GM04504 (cell line): ENCODE measurements around the gene ARHGAP10.

Experiments
- DNase-seq: peaks from one replicate; pipeline ENCODE4 v3.0.0-alpha.2; 2012; ENCODE audit warnings: low read depth

ARHGAP10 gene

DNA sequence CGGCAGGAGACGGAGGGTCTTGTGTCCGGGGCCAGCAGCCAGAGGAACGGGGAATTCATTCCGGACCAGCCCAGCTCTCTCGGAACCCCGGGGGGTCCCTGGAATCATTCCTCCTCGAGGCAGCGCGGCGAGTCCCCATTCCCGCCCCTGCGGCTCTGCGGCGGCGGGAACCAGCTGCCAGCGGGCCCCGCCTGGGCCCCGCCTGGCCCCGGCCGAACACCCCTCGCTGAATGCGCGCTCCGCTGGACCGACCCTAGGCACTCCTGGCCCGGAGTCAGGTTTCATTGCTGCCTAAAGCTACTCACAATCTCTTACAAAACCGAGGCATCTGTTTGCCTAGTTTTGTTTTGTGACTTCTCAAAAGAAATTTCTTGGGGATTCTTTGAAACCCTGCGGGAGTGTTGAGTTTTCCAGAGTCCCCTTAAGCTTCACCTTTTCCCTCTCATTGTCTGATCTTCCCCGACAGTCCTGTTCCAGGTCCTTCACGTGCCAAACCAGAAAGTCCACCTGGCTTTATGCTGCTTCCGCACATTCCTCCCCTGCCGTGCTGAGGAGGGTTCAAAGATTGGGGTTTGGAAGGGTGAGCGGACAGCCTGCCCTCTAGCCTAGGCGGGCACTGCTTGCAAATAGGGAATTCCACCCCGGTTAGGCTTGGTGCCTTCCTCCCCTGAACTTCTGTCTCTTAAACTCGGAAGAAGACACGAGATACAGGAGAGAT is 789 bp downstream of the ARHGAP10 start:
- no peak for DNase-seq

DNA sequence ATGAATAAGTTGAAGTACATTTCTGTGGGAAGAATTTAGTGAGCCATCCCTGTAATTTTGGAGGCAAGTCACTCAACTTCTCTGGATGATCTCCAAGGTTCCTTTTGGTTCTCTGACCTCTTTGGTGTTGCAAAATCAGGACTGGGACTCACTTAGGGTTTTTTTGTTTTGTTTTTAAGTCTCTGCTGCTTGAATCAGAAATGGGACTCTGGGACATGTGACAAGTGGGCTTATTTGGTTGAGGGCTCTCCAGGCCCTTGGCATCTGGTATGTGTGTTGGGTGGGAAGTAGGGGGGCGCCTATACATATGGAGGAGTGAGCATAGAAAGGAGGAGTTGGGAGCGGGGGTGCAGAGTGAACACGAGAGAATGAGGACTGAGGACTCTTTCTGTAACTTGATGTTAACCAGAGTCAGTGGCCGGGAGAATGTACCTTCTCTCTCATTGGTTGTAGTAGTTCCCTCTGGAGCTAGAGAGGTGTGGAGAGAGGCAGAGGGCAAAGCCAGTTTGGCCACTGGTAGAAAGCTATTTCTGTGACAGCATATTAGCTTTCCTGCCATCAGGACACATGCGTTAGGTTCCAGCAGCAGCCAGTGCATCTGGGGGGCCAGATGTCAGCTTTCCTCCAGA is 1.9 kb downstream of the ARHGAP10 start:
- no peak for DNase-seq

DNA sequence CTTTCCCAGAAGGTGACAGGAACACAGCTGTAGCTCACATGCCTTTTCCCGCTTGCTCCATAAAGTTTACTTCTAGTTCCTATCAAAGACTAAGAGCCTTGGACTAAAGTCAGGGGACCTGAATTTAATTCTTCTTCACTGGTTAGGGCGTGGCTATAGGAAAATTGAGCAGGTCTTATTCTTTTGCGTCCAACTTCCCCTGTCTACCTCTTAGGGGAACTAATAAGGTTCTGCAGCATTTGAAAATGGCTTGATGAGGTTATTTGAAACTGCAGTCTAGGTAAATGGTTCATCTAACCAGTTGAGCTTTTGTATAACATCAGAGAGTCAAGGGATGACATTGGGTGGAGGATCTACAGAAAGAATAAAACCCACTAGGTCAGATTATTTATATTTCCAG is 2.6 kb downstream of the ARHGAP10 start:
- DNase-seq: no peak

DNA sequence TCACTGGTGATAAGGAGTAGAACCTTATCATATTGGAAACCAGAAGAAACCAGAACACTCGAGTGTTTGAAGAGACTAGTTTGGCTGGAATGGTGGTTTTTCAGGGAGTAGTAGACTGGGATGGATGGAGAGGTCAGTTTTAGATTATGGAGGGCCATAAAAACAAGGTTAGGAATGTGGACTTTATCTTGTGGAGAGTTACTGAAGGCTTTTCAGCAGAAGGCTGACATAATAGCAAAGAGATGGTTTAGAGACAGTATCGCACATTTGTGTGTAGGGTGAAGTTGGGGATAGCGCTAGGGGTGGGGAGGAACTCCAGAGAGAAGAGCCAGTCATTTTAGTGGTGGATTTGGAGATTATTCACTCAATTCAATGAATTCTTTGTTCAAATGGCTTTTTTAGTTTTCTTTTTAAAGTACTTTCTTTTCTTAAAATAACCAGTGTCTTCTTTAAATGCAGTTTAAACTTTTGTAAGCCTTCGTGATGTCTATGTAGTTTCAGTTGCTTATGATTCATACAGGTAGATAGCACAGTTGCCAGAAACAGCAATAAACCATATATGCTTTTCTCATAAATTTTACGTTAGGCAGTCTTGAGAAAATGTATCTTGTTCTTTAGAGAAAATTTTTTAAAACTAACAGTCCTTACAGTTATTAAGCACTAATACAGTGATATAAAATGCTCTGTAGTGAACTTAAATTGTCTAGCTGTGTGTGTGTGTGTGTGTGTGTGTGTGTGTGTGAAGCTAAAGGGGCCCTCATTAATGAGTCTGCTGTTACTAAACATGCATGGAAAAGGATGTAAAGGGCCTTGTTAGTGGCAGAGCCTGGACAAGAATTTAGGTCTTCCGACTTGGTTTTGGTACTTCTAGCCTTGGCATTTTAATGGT is 3.8 kb downstream of the ARHGAP10 start:
- DNase-seq: no peak

DNA sequence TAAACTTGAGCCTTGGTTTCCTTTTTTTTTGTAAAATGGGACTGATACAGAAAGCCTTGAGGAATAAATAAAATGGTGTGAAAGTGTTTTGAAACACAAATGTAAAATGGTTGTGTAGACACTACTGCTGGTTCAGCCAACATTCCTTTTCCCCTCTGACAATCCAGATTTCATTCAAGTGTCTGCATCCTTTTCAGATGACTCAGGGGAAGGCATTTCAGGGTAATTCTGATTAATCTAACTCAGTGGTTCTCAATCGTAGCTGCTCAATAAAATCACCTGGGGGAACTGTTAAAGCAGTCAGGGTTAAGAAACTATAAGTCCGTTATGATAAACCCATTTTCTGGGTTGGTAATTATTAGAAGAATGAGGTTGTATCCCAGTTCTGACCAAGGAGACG is 4.6 kb downstream of the ARHGAP10 start:
- DNase-seq: no peak

DNA sequence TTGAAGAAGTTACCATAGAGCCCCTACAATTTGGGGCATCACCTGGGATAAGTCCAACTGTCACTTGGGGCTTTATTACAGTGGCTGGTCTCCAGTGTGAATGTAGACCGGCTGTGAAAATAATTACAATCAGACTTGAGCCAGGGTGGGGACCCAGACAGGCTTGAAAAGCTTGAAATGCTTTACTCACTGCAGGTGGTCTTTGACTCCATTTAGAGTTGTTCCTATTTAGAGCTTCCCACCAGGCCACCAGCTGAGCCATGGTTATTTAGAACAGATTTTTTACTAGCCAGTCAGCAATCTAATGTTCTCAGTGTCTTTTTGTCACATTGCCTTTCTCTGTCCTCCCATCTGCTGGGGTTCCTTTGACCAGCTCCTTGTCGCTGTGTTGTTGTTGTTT is 5.7 kb downstream of the ARHGAP10 start:
- no peak for DNase-seq

DNA sequence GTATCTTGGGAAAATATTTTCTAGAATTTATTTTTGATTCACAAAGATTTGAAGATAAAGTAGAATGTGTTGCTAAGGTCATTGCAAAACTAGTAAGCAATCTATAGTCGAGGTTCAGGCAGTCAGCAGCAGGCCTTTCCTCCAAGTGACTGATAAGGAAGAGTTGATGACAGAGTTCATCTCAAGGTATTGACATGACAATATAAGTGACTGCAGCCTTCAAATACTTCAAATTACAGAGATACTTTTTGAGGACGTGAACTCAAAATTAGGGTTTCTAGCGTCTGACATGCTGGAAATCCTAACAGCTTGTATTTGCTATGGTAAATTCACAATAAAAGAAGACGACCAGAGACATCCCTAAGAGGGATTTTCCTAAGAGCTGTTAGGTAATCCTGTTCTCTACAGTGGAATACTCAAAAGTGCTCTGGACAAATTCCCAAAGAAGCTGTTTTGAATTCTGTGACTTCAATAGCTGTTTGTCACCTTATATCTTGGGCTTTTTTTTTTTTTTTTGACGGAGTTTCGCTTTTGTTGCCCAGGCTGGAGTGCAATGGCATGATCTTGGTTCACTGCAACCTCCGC is 7.4 kb downstream of the ARHGAP10 start:
- no peak for DNase-seq

DNA sequence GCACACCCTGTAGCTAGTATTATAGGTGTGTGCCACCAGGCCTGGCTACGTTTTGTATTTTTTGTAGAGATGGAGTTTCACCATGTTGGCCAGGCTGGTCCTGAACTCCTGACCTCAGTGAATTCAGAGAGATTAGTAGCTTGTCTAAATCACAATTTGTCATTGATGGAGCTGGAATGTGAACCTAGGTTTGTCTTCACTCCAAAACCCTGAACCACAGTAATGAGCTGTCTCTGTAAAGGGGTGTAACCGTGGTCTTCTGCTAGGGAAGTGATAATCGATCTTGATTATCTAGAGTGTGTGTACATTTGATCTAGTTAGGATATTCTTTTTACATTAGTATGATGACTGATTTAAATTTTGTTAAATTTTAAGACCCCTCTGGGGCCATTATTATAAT is 8.3 kb downstream of the ARHGAP10 start:
- no peak for DNase-seq

DNA sequence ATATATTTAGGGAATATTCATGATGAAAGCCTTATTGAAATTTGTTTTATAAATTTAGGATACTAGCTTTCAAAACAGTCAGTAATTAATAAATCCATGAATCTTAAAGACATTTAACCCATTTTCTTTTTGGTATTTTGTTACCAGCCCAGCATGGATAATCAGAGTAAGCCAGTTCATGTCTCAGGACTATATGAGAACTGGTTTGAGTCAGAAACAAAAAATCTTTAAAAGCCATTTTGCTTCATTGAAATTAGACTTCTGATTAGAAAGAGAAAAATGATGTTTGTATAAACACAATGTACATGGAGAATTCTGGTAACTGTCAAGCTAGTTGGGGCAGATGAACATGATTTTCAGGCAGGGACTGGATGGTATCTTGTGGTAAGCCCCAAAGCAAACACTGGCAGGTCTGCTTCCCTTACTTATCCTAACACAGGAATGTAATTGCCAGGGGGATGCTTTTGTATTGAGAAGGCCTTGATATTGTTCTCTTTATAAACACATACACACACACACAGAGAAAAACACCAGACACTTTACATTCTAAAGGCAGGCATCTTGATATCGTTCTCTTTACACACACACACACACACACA is 9.4 kb downstream of the ARHGAP10 start:
- DNase-seq: no peak

DNA sequence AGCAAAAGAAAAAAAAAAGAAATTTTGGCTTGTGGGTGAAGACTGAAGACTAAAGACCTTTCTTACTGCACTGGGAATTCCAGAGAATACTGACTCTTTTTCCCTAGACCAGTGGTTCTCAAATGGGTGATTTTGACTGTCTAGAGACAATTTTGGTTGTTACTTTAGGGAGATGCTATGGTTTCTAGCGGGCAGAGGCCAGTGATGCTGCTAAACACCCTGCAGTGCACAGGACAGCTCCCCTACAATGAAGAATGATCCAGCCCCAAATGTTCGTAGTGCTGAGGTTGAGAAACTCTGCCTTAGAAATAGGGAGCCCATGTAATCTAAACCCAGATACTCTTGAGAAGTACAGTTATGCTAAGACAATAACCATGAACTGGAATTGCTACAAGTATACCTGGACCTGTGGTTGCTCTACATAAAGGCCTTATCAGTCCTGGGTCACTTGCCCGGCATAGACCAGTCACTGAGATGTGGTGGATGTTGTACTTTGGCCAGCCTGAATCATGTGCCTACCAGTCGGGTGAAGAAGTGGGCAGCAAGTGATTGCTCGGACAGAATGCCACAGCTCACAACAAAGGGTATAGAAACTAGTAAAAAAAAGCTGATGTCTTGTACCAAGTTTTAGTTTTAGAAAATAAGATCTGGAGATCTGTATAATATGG is 16.0 kb downstream of the ARHGAP10 start:
- DNase-seq: no peak

DNA sequence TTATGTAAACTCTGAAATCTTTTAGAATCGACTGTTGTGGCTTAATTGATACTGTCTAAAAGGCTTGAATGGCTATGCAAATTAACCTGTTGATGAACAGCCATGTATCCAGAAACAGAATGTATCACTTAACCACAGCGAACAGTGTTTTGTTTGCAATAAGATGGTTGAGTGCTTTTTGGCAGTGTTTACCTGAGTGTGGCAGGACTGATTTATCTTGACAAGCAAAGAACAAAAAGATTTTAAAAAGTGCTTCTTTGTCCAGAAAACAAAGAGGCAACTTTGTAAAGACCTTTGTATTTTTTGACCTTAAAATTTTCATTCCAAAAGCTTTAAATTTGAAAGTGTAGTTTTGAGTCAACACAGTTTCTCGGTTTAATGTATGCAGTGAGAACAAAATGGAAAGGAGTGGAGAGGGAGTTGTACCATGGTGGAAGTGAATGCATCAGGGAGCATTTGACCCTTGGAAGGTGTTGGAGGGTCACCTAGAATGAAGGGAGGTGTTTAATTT is 18.0 kb downstream of the ARHGAP10 start:
- DNase-seq: no peak

DNA sequence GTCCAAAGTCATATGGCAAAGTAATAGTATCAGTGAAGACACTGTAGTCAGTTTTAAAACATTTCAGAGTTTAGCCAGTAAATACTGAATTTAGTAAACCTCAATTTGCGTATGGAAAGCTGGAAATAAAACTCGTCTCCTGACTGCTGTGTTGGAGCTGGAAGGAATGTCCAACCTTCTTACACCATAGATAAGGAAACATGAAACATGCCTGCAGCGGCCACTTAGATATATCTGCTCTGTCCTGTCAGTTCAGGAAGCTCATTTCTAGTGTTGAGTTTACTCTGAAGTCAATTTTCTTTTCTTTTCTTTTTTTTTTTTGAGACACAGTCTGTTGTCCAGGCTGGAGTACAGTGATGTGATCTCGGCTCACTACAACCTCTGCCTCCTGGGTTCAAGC is 21.2 kb downstream of the ARHGAP10 start:
- no peak for DNase-seq

DNA sequence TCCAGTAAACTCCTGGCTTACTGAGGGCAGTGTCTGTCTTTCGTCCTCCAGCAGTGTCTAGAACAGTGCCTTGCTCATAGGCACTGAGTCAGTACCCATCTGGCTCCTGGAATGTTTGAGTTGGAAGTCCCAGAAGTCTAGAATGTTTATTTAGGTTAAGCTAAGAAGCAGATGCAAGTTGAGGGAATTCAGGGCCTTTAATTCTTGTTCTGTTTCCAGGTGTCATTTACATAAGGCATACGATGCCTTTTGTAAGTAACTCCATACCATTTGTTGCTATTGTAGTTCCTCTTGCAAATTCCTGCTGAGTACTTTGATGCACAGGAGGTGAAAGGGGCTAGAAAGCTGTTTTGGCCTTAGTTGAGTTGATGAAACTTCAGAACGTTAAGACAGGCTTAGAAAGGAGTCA is 22.2 kb downstream of the ARHGAP10 start:
- DNase-seq: no peak

DNA sequence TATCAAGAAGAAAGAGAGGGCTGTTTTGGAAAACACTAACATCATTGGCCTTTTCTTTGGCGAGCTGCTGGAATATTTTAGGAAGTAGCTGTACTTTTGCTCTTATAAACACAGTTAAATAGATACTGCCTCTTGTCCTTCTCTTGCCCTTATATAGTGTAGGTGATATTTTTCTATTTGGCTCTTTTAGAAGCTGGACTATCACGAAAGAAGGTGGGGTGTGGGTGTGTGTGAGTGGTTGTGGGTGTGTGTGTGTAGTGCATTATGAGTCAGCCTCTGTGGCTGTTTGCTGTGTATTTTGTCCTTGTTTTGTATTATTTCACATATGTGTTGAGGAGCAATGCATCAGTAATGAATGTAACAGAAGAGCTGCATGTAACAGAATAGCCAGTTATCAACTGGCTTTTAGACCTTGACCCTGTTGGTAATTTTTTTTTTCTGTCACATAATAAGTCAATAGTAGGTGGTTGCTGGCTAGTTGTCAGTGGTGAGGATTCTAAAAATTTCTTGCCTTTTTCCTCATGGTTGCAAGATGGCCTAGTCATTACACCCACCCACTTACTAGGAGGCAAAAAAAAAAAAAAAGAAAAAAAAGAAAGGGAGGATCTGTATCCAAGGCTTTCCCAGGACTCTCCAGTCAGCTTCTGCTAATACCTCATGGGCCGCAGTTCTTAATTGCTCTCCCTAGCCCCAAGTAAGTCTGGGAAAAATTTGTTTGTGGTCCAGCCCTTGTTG is 23.8 kb downstream of the ARHGAP10 start:
- no peak for DNase-seq

DNA sequence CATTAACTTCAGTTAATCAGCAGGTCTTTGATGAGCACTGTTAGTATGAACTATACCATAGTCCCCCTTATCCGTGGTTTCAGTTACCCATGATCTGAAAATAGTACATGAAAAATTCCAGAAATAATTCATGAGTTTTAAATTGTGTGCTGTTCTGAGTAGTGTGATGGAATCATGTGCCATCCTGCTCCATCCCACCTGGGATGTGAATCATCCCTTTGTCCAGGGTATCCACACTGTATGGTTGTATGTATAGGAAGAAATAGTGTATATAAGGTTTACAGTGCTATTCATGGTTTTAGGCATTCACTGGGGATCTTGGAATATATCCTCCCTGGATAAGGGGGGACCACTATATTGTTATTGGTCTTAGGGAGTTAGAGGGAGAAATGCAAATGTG is 24.5 kb downstream of the ARHGAP10 start:
- no peak for DNase-seq

DNA sequence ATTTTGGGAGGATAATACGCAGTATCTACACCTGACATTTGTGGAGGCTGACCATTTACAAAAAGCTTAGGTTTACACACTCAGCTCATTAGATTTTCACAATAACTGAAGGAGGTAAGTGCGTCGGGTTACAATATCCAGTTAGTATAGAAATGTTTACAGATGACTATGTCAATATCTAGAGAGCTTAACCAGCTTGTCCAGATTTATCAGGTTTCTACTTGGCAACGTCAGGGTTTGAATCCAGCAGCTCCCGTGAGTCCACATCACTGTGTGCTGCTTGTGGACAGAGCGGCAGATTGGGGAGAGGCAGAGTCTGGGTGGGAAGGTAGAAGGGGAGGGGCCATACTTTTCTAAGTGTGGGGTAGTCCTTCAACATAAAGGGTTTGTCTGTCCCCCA is 28.3 kb downstream of the ARHGAP10 start:
- DNase-seq: no peak

DNA sequence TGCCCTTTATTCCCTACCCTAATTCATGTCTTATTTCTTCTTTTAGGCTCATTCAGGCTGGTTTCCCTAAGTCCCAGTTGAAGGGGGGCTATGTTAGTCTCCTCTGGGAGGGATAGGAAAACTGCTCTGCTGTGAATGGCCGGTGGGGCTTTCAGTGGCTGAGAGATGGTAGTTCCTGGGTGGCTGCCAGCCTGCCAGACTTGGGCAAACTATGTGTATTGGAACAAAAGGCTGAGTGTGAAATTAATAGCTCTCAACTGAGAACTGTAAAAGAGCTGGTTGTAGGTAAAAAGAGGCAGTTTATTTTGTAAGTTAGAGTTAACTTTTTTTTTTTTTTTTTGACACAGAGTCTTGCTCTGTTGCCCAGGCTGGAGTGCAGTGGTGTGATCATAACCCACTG is 28.8 kb downstream of the ARHGAP10 start:
- DNase-seq: no peak

DNA sequence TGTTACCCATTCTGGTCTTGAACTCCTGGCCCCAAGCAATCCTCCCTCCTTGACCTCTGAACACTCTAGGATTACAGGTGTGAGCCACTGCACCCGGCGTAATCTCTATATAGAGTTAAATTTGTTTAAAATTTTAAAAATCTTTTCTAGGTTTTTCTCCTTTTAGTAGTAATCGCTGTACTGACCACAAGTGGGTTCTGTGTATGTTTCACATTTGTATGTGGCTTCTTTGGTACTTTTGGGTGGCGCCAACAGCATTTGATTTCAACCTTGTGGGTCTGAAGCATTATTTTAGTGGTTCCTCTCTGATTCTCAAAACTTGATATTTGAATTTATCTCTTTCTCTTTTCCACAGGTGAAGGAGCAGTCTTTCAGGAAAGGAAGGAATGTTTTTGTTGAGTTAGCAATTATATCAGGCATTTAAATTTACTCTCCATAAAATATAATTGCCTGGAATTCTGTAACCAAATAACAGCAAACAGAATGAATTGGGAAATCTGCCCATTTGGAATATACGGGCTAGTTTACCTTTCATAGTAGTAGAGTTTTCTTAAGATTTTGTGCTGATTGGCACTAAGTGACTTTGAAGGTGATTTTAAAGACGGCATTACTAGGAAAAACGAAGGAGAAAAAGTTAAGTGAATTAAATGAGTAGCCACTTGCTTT is 29.5 kb downstream of the ARHGAP10 start:
- DNase-seq: no peak

DNA sequence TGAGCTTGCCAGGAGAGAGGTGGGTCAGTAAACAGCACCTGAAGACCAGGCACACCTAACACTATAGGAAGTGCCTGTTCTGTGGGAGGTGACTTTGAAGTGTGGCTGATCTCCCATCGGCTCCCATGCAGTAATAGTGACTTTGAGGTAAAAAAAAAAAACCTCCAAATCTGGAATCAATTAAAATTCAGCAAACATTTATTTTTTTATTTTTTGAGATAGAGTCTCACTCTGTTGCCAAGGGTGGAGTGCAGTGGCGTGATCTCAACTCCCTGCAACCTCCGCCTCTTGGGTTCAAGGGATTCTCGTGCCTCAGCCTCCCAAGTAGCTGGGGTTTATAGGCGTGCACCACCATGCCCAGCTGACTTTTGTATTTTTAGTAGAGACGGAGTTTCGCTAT is 32.4 kb downstream of the ARHGAP10 start:
- no peak for DNase-seq

DNA sequence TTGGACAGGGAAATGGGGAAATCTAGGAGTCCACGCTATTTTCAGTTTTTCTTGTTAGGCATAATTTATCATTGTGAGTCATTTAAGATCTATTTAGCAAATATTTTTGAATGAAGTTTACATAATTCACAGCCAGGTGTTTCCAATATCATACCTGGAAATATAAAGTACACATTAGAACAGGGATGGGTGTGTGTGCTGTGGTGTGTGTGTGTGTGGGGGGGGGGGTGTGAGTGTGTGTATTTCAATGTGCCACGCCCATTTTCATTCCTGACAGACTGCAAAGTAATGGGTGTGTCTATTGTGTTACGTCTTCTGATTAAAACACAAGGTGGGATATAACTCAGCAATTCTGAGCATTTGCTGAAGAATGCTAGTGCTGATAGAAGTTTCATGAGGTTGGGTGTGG is 33.2 kb downstream of the ARHGAP10 start:
- DNase-seq: no peak
